HepG2 (cell line): Measurements from ENCODE around the gene IFT122. TPM values are rescaled to one million over a fixed set of nuclear protein-coding genes. Genes with fewer than 3 reads are reported as not detected.
A peak's percentile ranks its signal among the peaks of the same experiment; 100 is the strongest.

Experiments
- AGO2 ChIP-seq: fragments of 200-400 bp; formaldehyde crosslinking; optimal IDR thresholded peaks from 2 replicates; pipeline ENCODE3; 2017; ENCODE audit warnings: mild to moderate bottlenecking, low read depth, low read length, moderate library complexity
- ARHGAP35 ChIP-seq: sonication (generic); formaldehyde crosslinking; IDR thresholded peaks from 2 replicates; pipeline ENCODE4 v1.9.0; 2022; ENCODE audit warnings: mild to moderate bottlenecking, inconsistent platforms, moderate library complexity, missing genetic modification reagents, borderline replicate concordance
- CENPT ChIP-seq: sonication (generic); formaldehyde crosslinking; IDR thresholded peaks from 2 replicates; pipeline ENCODE4 v1.8.0; 2022; ENCODE audit warnings: low read depth, mild to moderate bottlenecking, moderate library complexity, missing genetic modification reagents
- DRAP1 ChIP-seq: IDR thresholded peaks from 2 replicates; pipeline ENCODE4 v1.6.1; 2016; ENCODE audit warnings: missing genetic modification reagents, missing compliant biosample characterization
- FOXP1 ChIP-seq, 2 experiments: fragments of 450-650 bp in 1 of 2; IDR thresholded peaks; 2 replicates each; pipeline ENCODE4 v1.6.1; 2017 to 2018; ENCODE audit warnings: antibody characterized with exemption in 1 of 2
- HOXA5 ChIP-seq: sonication (generic); formaldehyde crosslinking; IDR thresholded peaks from 2 replicates; pipeline ENCODE4 v1.4.0; 2020; ENCODE audit warnings: missing genetic modification reagents
- NFE2L1 ChIP-seq: sonication (generic); formaldehyde crosslinking; IDR thresholded peaks from 2 replicates; pipeline ENCODE4 v1.4.0; 2020; ENCODE audit warnings: missing genetic modification reagents, mild to moderate bottlenecking, borderline replicate concordance
- PBX2 ChIP-seq: IDR thresholded peaks from 2 replicates; pipeline ENCODE4 v1.6.1; 2016; ENCODE audit warnings: control low read depth
- TOPORS ChIP-seq: sonication (generic); formaldehyde crosslinking; IDR thresholded peaks from 2 replicates; pipeline ENCODE4 v1.8.0; 2023; ENCODE audit warnings: mild to moderate bottlenecking, missing genetic modification reagents
- ZBTB21 ChIP-seq: sonication (generic); formaldehyde crosslinking; IDR thresholded peaks from 2 replicates; pipeline ENCODE4 v1.4.0; 2020; ENCODE audit warnings: missing genetic modification reagents
- ZNF232 ChIP-seq: sonication (generic); formaldehyde crosslinking; IDR thresholded peaks from 2 replicates; pipeline ENCODE4 v1.4.0; 2020; ENCODE audit warnings: missing genetic modification reagents, borderline replicate concordance
- ZNF24 ChIP-seq: fragments of 450-650 bp; IDR thresholded peaks from 2 replicates; pipeline ENCODE4 v1.6.1; 2017; ENCODE audit warnings: antibody characterized with exemption, mild to moderate bottlenecking
- ZNF572 ChIP-seq: sonication (generic); formaldehyde crosslinking; IDR thresholded peaks from 2 replicates; pipeline ENCODE4 v1.5.1; 2020; ENCODE audit warnings: mild to moderate bottlenecking, missing genetic modification reagents
- ZNF7 ChIP-seq: IDR thresholded peaks from 2 replicates; pipeline ENCODE4 v1.6.1; 2016; ENCODE audit warnings: missing biosample characterization, missing genetic modification reagents
- ZNF713 ChIP-seq: sonication (generic); formaldehyde crosslinking; IDR thresholded peaks from 2 replicates; pipeline ENCODE4 v1.4.0; 2020; ENCODE audit warnings: mild to moderate bottlenecking, missing genetic modification reagents
- ZNF746 ChIP-seq: sonication (generic); formaldehyde crosslinking; IDR thresholded peaks from 2 replicates; pipeline ENCODE4 v1.8.0; 2022; ENCODE audit warnings: mild to moderate bottlenecking, missing genetic modification reagents
- polyA plus RNA-seq, 8 experiments: library from polyadenylated mRNA; depleted of rRNA in 3 of 8; stranded (reverse) in 7 of 8; unstranded in 1 of 8; fragments of >200 nt; fragmentation: Illumina TruSeq in 4 of 8; extraction: Trizol in 4 of 8; gene quantifications; 2 replicates each; pipeline versions ENCODE4 v1.2.1 to v1.2.3, GENCODE V29; 2011 to 2016; ENCODE audit warnings: low read depth in 4 of 8, missing spikeins in 1 of 8, mixed read lengths in 1 of 8; ENCODE audit not compliant: insufficient read depth in 1 of 8
- total RNA-seq, 5 experiments: library from RNA; depleted of rRNA; stranded (reverse); fragments of >200 nt; fragmentation: Illumina TruSeq; extraction: Trizol; gene quantifications; 2 replicates each; pipeline ENCODE4 v1.2.3, GENCODE V29; 2016; ENCODE audit warnings: low read depth in 1 of 5
- TF ChIP-seq, protein P1 (sequence below): IDR thresholded peaks from 2 replicates; pipeline ENCODE4 v1.6.1; 2016; ENCODE audit warnings: missing compliant biosample characterization, missing genetic modification reagents, borderline replicate concordance
- TF ChIP-seq, protein P2 (sequence below): sonication (generic); formaldehyde crosslinking; IDR thresholded peaks from 2 replicates; pipeline ENCODE4 v1.4.0; 2020; ENCODE audit warnings: missing genetic modification reagents
- TF ChIP-seq, protein P3 (sequence below): sonication (generic); formaldehyde crosslinking; IDR thresholded peaks from 2 replicates; pipeline ENCODE4 v1.9.0; 2022; ENCODE audit warnings: low read depth, missing genetic modification reagents

The IFT122 gene
- total and polyA plus RNA-seq, 2 of the 13 experiments (the other 11 are each of a cell fraction or from before 2014, with no cell fraction given): 10.1 to 10.3 TPM

DNA sequence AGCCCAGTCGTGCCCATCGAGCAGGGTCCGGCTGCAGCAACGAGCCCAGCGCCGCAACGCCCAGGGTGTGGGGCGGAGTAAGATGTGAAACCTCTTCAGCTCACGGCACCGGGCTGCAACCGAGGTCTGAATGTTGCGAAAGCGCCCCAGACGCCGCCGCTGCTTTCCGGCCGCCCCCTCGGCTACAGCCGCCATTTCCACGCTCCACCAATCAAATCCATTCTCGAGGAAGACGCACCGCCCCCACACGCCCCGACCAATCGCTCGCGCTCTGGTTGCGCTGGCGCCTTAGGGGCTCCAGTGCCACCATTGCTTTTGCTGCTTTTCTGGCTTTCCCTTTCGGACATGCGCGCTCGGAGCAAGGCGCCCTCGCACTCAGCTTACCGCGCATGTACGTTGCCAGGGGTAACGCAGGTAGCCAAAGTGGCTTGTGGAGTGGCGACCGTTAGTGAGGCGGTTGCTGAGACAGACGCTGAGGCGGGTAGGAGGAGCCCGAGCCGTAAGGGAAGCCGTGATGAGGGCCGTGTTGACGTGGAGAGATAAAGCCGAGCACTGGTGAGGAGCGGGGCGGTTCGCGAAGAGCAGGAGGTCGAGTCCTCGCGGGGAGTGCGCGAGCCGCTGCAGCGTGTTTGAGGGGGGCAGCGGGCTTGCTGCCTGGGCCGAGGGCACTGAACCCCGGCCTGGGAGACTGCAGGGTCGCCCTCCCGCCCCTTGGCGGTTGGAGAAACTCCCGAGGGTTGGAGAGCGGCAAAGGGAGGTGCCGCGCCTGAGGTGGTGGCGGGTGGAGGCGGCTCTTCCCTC is at the start of gene IFT122, which contains the start of gene MBD4 (continued):
- TF ChIP-seq, protein P1, sequence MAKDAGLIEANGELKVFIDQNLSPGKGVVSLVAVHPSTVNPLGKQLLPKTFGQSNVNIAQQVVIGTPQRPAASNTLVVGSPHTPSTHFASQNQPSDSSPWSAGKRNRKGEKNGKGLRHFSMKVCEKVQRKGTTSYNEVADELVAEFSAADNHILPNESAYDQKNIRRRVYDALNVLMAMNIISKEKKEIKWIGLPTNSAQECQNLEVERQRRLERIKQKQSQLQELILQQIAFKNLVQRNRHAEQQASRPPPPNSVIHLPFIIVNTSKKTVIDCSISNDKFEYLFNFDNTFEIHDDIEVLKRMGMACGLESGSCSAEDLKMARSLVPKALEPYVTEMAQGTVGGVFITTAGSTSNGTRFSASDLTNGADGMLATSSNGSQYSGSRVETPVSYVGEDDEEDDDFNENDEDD (CRISPR knock-in tag): peak; percentile 62
- TF ChIP-seq ZNF746: 0 out of 2 replicates have a peak, but pooled peaks have one; percentile 4
- TF ChIP-seq ZNF572 (CRISPR knock-in tag): peak; percentile 73; the same call in 1 of the 2 replicates
- TF ChIP-seq, protein P2, sequence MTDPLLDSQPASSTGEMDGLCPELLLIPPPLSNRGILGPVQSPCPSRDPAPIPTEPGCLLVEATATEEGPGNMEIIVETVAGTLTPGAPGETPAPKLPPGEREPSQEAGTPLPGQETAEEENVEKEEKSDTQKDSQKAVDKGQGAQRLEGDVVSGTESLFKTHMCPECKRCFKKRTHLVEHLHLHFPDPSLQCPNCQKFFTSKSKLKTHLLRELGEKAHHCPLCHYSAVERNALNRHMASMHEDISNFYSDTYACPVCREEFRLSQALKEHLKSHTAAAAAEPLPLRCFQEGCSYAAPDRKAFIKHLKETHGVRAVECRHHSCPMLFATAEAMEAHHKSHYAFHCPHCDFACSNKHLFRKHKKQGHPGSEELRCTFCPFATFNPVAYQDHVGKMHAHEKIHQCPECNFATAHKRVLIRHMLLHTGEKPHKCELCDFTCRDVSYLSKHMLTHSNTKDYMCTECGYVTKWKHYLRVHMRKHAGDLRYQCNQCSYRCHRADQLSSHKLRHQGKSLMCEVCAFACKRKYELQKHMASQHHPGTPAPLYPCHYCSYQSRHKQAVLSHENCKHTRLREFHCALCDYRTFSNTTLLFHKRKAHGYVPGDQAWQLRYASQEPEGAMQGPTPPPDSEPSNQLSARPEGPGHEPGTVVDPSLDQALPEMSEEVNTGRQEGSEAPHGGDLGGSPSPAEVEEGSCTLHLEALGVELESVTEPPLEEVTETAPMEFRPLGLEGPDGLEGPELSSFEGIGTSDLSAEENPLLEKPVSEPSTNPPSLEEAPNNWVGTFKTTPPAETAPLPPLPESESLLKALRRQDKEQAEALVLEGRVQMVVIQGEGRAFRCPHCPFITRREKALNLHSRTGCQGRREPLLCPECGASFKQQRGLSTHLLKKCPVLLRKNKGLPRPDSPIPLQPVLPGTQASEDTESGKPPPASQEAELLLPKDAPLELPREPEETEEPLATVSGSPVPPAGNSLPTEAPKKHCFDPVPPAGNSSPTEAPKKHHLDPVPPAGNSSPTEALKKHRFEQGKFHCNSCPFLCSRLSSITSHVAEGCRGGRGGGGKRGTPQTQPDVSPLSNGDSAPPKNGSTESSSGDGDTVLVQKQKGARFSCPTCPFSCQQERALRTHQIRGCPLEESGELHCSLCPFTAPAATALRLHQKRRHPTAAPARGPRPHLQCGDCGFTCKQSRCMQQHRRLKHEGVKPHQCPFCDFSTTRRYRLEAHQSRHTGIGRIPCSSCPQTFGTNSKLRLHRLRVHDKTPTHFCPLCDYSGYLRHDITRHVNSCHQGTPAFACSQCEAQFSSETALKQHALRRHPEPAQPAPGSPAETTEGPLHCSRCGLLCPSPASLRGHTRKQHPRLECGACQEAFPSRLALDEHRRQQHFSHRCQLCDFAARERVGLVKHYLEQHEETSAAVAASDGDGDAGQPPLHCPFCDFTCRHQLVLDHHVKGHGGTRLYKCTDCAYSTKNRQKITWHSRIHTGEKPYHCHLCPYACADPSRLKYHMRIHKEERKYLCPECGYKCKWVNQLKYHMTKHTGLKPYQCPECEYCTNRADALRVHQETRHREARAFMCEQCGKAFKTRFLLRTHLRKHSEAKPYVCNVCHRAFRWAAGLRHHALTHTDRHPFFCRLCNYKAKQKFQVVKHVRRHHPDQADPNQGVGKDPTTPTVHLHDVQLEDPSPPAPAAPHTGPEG (CRISPR knock-in tag): peak; percentile 32; the same call in 1 of the 2 replicates
- no peak for TF ChIP-seq AGO2
- 0 out of 2 replicates have a peak, but pooled peaks have one; percentile 32 for TF ChIP-seq TOPORS
- no peak for TF ChIP-seq PBX2 (CRISPR knock-in tag)
- TF ChIP-seq ZNF713 (CRISPR knock-in tag): no peak
- peak; percentile 79; the same call in 1 of the 2 replicates for TF ChIP-seq CENPT (CRISPR knock-in tag)
- peak; percentile 27; the same call in 1 of the 2 replicates for TF ChIP-seq NFE2L1 (CRISPR knock-in tag)
- TF ChIP-seq DRAP1 (CRISPR knock-in tag): peak; percentile 92
- TF ChIP-seq ZBTB21 (CRISPR knock-in tag): no peak
- no peak for TF ChIP-seq HOXA5
- no peak for TF ChIP-seq ZNF232 (CRISPR knock-in tag)
- no peak for TF ChIP-seq ZNF24
- TF ChIP-seq ZNF7: no peak
- TF ChIP-seq FOXP1 (IDR thresholded peaks at IDR 0.05): no peak
- TF ChIP-seq FOXP1 (CRISPR knock-in tag; IDR thresholded peaks at IDR 0.05): no peak
- TF ChIP-seq, protein P3, sequence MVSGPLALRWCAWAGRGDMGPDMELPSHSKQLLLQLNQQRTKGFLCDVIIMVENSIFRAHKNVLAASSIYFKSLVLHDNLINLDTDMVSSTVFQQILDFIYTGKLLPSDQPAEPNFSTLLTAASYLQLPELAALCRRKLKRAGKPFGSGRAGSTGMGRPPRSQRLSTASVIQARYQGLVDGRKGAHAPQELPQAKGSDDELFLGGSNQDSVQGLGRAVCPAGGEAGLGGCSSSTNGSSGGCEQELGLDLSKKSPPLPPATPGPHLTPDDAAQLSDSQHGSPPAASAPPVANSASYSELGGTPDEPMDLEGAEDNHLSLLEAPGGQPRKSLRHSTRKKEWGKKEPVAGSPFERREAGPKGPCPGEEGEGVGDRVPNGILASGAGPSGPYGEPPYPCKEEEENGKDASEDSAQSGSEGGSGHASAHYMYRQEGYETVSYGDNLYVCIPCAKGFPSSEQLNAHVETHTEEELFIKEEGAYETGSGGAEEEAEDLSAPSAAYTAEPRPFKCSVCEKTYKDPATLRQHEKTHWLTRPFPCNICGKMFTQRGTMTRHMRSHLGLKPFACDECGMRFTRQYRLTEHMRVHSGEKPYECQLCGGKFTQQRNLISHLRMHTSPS: no peak
- TF ChIP-seq ARHGAP35 (CRISPR knock-in tag): 0 out of 2 replicates have a peak, but pooled peaks have one; percentile 62
